ENCODE results near the gene ZNF512B. TPM values are rescaled to one million over a fixed set of nuclear protein-coding genes. Genes with fewer than 3 reads are reported as not detected.
"Not testable (repeated sequence)": the region's sequence is repeated elsewhere in the genome, so short reads cannot be mapped to it uniquely, and the experiment has no call there.

Gene ZNF512B
- total RNA-seq, 1 experiment from 2014 or later: 20.8 TPM

- peak; percentile 51 for DNase-seq
- H3K4me3 ChIP-seq: peak within 1 kb of the TSS; percentile 99
- H3K27me3 ChIP-seq: no peaks in the 10 kb centered on the region
- H3K9me3 ChIP-seq: no peaks in the 10 kb centered on the region
- peaks cover 21% of the 10 kb centered on the region for H3K36me3 ChIP-seq
Observed at GRCh38 chr20:63979557-63980316, 10.0 kb upstream of the ZNF512B start, which contains the start of gene SAMD10. TSS of gene SAMD10 (minus strand) at chr20:63979642. CDS start at chr20:63979467, 175 bp downstream.

- DNase-seq: no peak
- Histone ChIP-seq H3K27me3 (no peaks in the 10 kb centered on the region), H3K36me3 (peaks cover 16% of the 10 kb centered on the region), H3K4me3 (peak overlapping the region; percentile 26), H3K9me3 (no peaks in the 10 kb centered on the region)
Observed at GRCh38 chr20:63979229-63979556, 9.5 kb upstream of the ZNF512B start.

GRCh38 chr20:63978319-63979228 lies 8.8 kb upstream of the ZNF512B start:
- Histone ChIP-seq H3K36me3 (peaks cover 10% of the 10 kb centered on the region), H3K4me3 (peak overlapping the region; percentile 26), H3K9me3 (no peaks in the 10 kb centered on the region), H3K27me3 (no peaks in the 10 kb centered on the region)
- no peak for DNase-seq

GRCh38 chr20:63977739-63978276 lies 8.1 kb upstream of the ZNF512B start:
- DNase-seq: peak; percentile 76
- Histone ChIP-seq H3K4me3 (no peak overlapping the region), H3K36me3 (peaks cover 7% of the 10 kb centered on the region), H3K27me3 (no peaks in the 10 kb centered on the region), H3K9me3 (no peaks in the 10 kb centered on the region)

GRCh38 chr20:63976980-63977738 lies 7.4 kb upstream of the ZNF512B start:
- DNase-seq: no peak
- Histone ChIP-seq H3K36me3 (peaks cover under 1% of the 10 kb centered on the region; the same call in 1 of the 2 replicates), H3K9me3 (no peaks in the 10 kb centered on the region), H3K27me3 (no peaks in the 10 kb centered on the region), H3K4me3 (no peak overlapping the region)

- H3K4me3 ChIP-seq, H3K36me3 ChIP-seq, H3K9me3 ChIP-seq, DNase-seq, H3K27me3 ChIP-seq: not testable (repeated sequence)
Observed at GRCh38 chr20:63976511-63976910, 6.8 kb upstream of the ZNF512B start.

- Histone ChIP-seq H3K27me3 (no peaks in the 10 kb centered on the region), H3K36me3 (no peaks in the 10 kb centered on the region), H3K4me3 (no peak overlapping the region), H3K9me3 (no peaks in the 10 kb centered on the region)
- DNase-seq: peak; percentile 66
Observed at GRCh38 chr20:63974402-63975200, 4.9 kb upstream of the ZNF512B start.

GRCh38 chr20:63973636-63974401 lies 4.1 kb upstream of the ZNF512B start:
- peaks cover under 1% of the 10 kb centered on the region for H3K36me3 ChIP-seq
- peak overlapping the region; percentile 34 for H3K4me3 ChIP-seq
- DNase-seq: peak; percentile 87
- H3K9me3 ChIP-seq: no peaks in the 10 kb centered on the region
- H3K27me3 ChIP-seq: no peaks in the 10 kb centered on the region

GRCh38 chr20:63973160-63973479 lies 3.4 kb upstream of the ZNF512B start:
- Histone ChIP-seq H3K36me3 (peaks cover 8% of the 10 kb centered on the region), H3K27me3 (no peaks in the 10 kb centered on the region), H3K4me3 (no peak overlapping the region), H3K9me3 (no peaks in the 10 kb centered on the region)
- no peak for DNase-seq

GRCh38 chr20:63972312-63973159 lies 2.8 kb upstream of the ZNF512B start:
- DNase-seq: no peak
- Histone ChIP-seq H3K9me3 (no peaks in the 10 kb centered on the region), H3K36me3 (peaks cover 13% of the 10 kb centered on the region), H3K27me3 (no peaks in the 10 kb centered on the region), H3K4me3 (no peak overlapping the region)

- peaks cover 19% of the 10 kb centered on the region for H3K36me3 ChIP-seq
- not testable (repeated sequence) for H3K4me3 ChIP-seq, H3K27me3 ChIP-seq, DNase-seq, H3K9me3 ChIP-seq
Observed at GRCh38 chr20:63971960-63972311, 2.2 kb upstream of the ZNF512B start.

GRCh38 chr20:63970714-63971431 lies 1.1 kb upstream of the ZNF512B start:
- no peak for DNase-seq
- H3K36me3 ChIP-seq: peaks cover 29% of the 10 kb centered on the region
- H3K27me3 ChIP-seq: no peaks in the 10 kb centered on the region
- H3K4me3 ChIP-seq: no peak overlapping the region
- no peaks in the 10 kb centered on the region for H3K9me3 ChIP-seq

- Histone ChIP-seq H3K4me3 (peak overlapping the region; percentile 71), H3K9me3 (no peaks in the 10 kb centered on the region), H3K27me3 (no peaks in the 10 kb centered on the region), H3K36me3 (peaks cover 32% of the 10 kb centered on the region)
- DNase-seq: no peak
Observed at GRCh38 chr20:63968928-63969760, 586 bp downstream of the ZNF512B start.

All from MG63 (cell line).